ENCODE results near the gene SHISAL1.

- TF ChIP-seq CTCF (IDR thresholded peaks at IDR 0.05) (no peak), EZH2 (IDR thresholded peaks at IDR 0.05; ENCODE audit: borderline replicate concordance, insufficient read depth, low read depth, low read length, poor library complexity, severe bottlenecking) (no peak)
These were observed 30.7 kb downstream of the SHISAL1 start for GRCh38 chr22:44281768-44282637.
